KMS-11 (cell line): ENCODE data around the gene TMUB2.

Source experiments
- H2AFZ ChIP-seq: fragments of 200-600 bp; sonication (generic); 2 replicates; pipeline ENCODE4 v1.6.1; 2016; ENCODE audit warnings: antibody characterized with exemption, mixed run types, low read depth
- H3K27ac ChIP-seq: fragments of 200-600 bp; sonication (generic); 2 replicates; pipeline ENCODE4 v1.6.1; 2016; ENCODE audit warnings: mild to moderate bottlenecking, mixed run types
- H3K27me3 ChIP-seq: fragments of 200-600 bp; sonication (generic); 2 replicates; pipeline ENCODE4 v1.6.1; 2017; ENCODE audit warnings: mild to moderate bottlenecking, low read depth, mixed run types, moderate library complexity; ENCODE audit not compliant: insufficient read depth
- H3K36me3 ChIP-seq: fragments of 200-600 bp; sonication (generic); 2 replicates; pipeline ENCODE4 v1.6.1; 2017; ENCODE audit warnings: mild to moderate bottlenecking, mixed run types; ENCODE audit not compliant: insufficient read depth
- H3K4me1 ChIP-seq: fragments of 200-600 bp; sonication (generic); 2 replicates; pipeline ENCODE4 v1.6.1; 2016; ENCODE audit warnings: mild to moderate bottlenecking, low read depth, mixed run types; ENCODE audit not compliant: poor library complexity, severe bottlenecking
- H3K4me2 ChIP-seq: fragments of 200-600 bp; sonication (generic); 2 replicates; pipeline ENCODE4 v1.7.0; 2016; ENCODE audit warnings: mild to moderate bottlenecking, mixed run types
- H3K4me3 ChIP-seq: fragments of 200-600 bp; sonication (generic); IDR thresholded peaks from 2 replicates; pipeline ENCODE4 v1.6.1; 2017; ENCODE audit warnings: low read depth, low read length, mixed read lengths; ENCODE audit not compliant: insufficient read depth
- H3K79me2 ChIP-seq: fragments of 200-600 bp; sonication (generic); 2 replicates; pipeline ENCODE4 v1.6.1; 2016; ENCODE audit warnings: low read depth, mixed run types; ENCODE audit not compliant: insufficient read depth
- H3K9ac ChIP-seq: fragments of 200-600 bp; sonication (generic); 2 replicates; pipeline ENCODE4 v1.6.1; 2016; ENCODE audit warnings: mild to moderate bottlenecking, mixed run types
- H4K20me1 ChIP-seq: fragments of 200-600 bp; sonication (generic); 2 replicates; pipeline ENCODE4 v1.6.1; 2016; ENCODE audit warnings: mild to moderate bottlenecking, mixed run types; ENCODE audit not compliant: insufficient read depth
- CTCF ChIP-seq: fragments of 200-600 bp; sonication (generic); conservative IDR thresholded peaks from 2 replicates; pipeline ENCODE4 v1.6.1; 2017; ENCODE audit warnings: low read depth, mild to moderate bottlenecking, antibody characterized with exemption, low read length, moderate library complexity, mixed read lengths

Gene TMUB2

GRCh38 chr17:44198721-44199552 is 12.2 kb downstream of the TMUB2 start:
- Histone ChIP-seq H3K27me3 (no peaks in the 10 kb centered on the region), H3K36me3 (no peaks in the 10 kb centered on the region; the same call in 1 of the 2 replicates), H3K4me1 (peaks cover 31% of the 10 kb centered on the region), H3K27ac (peak overlapping the region; percentile 79), H2AFZ (peak overlapping the region; percentile 3; the same call in 1 of the 2 replicates), H4K20me1 (no peaks in the 10 kb centered on the region), H3K79me2 (peaks cover 20% of the 10 kb centered on the region; the same call in 1 of the 2 replicates), H3K9ac (peak overlapping the region; percentile 80), H3K4me3 (peak overlapping the region; percentile 50), H3K4me2 (peak overlapping the region; percentile 66)
- no peak for TF ChIP-seq CTCF

- H3K27me3 ChIP-seq = no peaks in the 10 kb centered on the region
- H2AFZ ChIP-seq = peak within 1 kb of the TSS; percentile 66
- peak within 1 kb of the TSS; percentile 66 for H3K4me2 ChIP-seq
- H3K9ac ChIP-seq = peak within 1 kb of the TSS; percentile 80
- H3K27ac ChIP-seq = peak within 1 kb of the TSS; percentile 79
- TF ChIP-seq CTCF = no peak
- H4K20me1 ChIP-seq = no peaks in the 10 kb centered on the region
- H3K36me3 ChIP-seq = no peaks in the 10 kb centered on the region; the same call in 1 of the 2 replicates
- peaks cover 32% of the 10 kb centered on the region for H3K4me1 ChIP-seq
- H3K79me2 ChIP-seq = peaks cover 20% of the 10 kb centered on the region; the same call in 1 of the 2 replicates
- H3K4me3 ChIP-seq = peak within 1 kb of the TSS; percentile 53
These were observed 13.0 kb downstream of the TMUB2 start, which contains the start of gene ATXN7L3 for GRCh38 chr17:44199553-44200477. ATXN7L3 (minus strand) TSS chr17:44199884; CDS start chr17:44198070, 1,814 bp downstream.

GRCh38 chr17:44200478-44201155 is 13.8 kb downstream of the TMUB2 start:
- peak overlapping the region; percentile 78 for H3K27ac ChIP-seq
- no peaks in the 10 kb centered on the region for H4K20me1 ChIP-seq
- peaks cover 20% of the 10 kb centered on the region; the same call in 1 of the 2 replicates for H3K79me2 ChIP-seq
- TF ChIP-seq CTCF = no peak
- no peaks in the 10 kb centered on the region for H3K27me3 ChIP-seq
- H3K4me3 ChIP-seq = peak overlapping the region; percentile 53
- peak overlapping the region; percentile 66 for H2AFZ ChIP-seq
- H3K4me2 ChIP-seq = peak overlapping the region; percentile 43
- H3K4me1 ChIP-seq = peaks cover 32% of the 10 kb centered on the region
- no peaks in the 10 kb centered on the region for H3K36me3 ChIP-seq
- peak overlapping the region; percentile 74 for H3K9ac ChIP-seq

- no peak overlapping the region for H3K4me3 ChIP-seq
- H3K79me2 ChIP-seq = peaks cover 9% of the 10 kb centered on the region; the same call in 1 of the 2 replicates
- H3K9ac ChIP-seq = no peak overlapping the region
- H3K27me3 ChIP-seq = no peaks in the 10 kb centered on the region
- TF ChIP-seq CTCF = no peak
- H3K4me2 ChIP-seq = no peak overlapping the region
- no peaks in the 10 kb centered on the region for H4K20me1 ChIP-seq
- H2AFZ ChIP-seq = no peak overlapping the region
- no peaks in the 10 kb centered on the region; the same call in 1 of the 2 replicates for H3K36me3 ChIP-seq
- peaks cover 25% of the 10 kb centered on the region for H3K4me1 ChIP-seq
- no peak overlapping the region for H3K27ac ChIP-seq
These were observed 16.0 kb downstream of the TMUB2 start for GRCh38 chr17:44202756-44203155.
